LNCAP (cell line): ENCODE measurements around the gene SARDH.

ENCODE experiments used
- TF ChIP-seq, protein P1 (sequence below): fragments of 450-650 bp; IDR thresholded peaks from 2 replicates; pipeline ENCODE4 v1.5.1; 2017; ENCODE audit warnings: mild to moderate bottlenecking

SARDH gene

GRCh38 chr9:133637451-133638055 lies 100.6 kb downstream of the SARDH start:
- TF ChIP-seq, protein P1, sequence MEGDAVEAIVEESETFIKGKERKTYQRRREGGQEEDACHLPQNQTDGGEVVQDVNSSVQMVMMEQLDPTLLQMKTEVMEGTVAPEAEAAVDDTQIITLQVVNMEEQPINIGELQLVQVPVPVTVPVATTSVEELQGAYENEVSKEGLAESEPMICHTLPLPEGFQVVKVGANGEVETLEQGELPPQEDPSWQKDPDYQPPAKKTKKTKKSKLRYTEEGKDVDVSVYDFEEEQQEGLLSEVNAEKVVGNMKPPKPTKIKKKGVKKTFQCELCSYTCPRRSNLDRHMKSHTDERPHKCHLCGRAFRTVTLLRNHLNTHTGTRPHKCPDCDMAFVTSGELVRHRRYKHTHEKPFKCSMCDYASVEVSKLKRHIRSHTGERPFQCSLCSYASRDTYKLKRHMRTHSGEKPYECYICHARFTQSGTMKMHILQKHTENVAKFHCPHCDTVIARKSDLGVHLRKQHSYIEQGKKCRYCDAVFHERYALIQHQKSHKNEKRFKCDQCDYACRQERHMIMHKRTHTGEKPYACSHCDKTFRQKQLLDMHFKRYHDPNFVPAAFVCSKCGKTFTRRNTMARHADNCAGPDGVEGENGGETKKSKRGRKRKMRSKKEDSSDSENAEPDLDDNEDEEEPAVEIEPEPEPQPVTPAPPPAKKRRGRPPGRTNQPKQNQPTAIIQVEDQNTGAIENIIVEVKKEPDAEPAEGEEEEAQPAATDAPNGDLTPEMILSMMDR = no peak

DNA sequence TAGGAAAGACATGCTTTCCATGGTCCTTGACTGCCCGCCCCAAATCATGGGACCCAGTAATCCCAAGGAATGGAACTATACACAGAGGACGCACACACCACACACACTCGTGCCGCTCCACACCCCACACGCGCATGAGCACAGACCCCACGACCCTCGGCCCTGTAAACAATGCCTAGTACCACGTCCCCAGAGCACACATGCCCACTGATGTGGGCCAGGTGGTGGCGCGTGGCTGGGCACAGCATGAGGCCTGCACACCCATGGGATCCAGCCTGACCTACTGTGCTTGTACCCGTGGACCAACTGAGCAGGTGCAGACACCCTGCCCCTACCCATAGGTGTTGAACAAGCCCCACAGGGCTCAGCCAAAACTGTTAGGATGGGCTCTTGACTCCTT lies 101.2 kb downstream of the SARDH start:
- TF ChIP-seq, protein P1 = no peak

- TF ChIP-seq, protein P1 = no peak
Measured at GRCh38 chr9:133635533-133636531, 102.3 kb downstream of the SARDH start, which contains the start of gene DBH. TSS of gene DBH (plus strand) at chr9:133636363. CDS start at chr9:133636372, 9 bp downstream.

DNA sequence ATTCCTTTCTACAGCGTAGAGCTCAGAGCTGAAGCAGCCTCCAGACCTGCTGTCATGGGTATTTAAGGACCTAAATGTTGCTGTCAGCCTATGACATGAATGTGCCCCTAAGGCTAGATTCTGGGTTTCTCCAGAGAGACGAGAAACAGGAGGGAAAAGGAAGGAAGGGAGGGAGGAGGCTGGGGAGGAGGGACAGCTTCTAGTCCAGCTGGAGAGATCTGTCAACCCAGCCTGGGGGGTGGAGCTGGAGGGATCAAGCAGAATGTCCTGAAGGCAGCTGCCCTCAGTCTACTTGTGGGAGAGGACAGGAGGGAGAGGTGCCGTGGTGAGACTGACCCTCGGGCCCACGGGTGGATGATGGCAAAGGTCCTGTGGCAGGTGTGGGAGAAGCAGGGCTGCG lies 103.1 kb downstream of the SARDH start:
- TF ChIP-seq, protein P1 = no peak

GRCh38 chr9:133634081-133634691 lies 104.0 kb downstream of the SARDH start:
- TF ChIP-seq, protein P1 = no peak

- TF ChIP-seq, protein P1 = no peak
Measured at GRCh38 chr9:133633681-133634080, 104.5 kb downstream of the SARDH start.

GRCh38 chr9:133632806-133633680 lies 105.1 kb downstream of the SARDH start:
- TF ChIP-seq, protein P1 = no peak
